Karpas-422 (cell line): ENCODE measurements around the gene FPR1. TPM values are rescaled to one million over a fixed set of nuclear protein-coding genes. Genes with fewer than 3 reads are reported as not detected.
A peak's percentile ranks its signal among the peaks of the same experiment; 100 is the strongest.

Source experiments
- DNase-seq: peaks from one replicate; pipeline ENCODE4 v3.0.0-alpha.2; 2015
- H2AFZ ChIP-seq: fragments of 200-600 bp; sonication (generic); 2 replicates; pipeline ENCODE4 v1.6.1; 2014; ENCODE audit warnings: antibody characterized with exemption, low read length, mixed read lengths
- H3K27ac ChIP-seq: fragments of 200-600 bp; sonication (generic); 2 replicates; pipeline ENCODE4 v1.5.1; 2014; ENCODE audit warnings: mild to moderate bottlenecking, low read length, moderate library complexity
- H3K27me3 ChIP-seq: fragments of 200-600 bp; sonication (generic); 2 replicates; pipeline ENCODE4 v1.6.1; 2014; ENCODE audit warnings: low read length, mixed read lengths
- H3K36me3 ChIP-seq: fragments of 200-600 bp; sonication (generic); 2 replicates; pipeline ENCODE4 v1.6.1; 2014; ENCODE audit warnings: low read length, mixed read lengths; ENCODE audit not compliant: insufficient read depth
- H3K4me1 ChIP-seq: fragments of 200-600 bp; sonication (generic); 2 replicates; pipeline ENCODE4 v1.6.1; 2014; ENCODE audit warnings: mild to moderate bottlenecking, low read length, mixed read lengths
- H3K4me2 ChIP-seq: fragments of 200-600 bp; sonication (generic); 2 replicates; pipeline ENCODE4 v1.6.1; 2014; ENCODE audit warnings: low read length, low read depth, mild to moderate bottlenecking; ENCODE audit not compliant: poor library complexity, severe bottlenecking
- H3K4me3 ChIP-seq: fragments of 200-600 bp; sonication (generic); 2 replicates; pipeline ENCODE4 v1.5.1; 2014; ENCODE audit warnings: mild to moderate bottlenecking, antibody characterized with exemption, low read length, mixed read lengths
- H3K79me2 ChIP-seq: fragments of 200-600 bp; sonication (generic); 2 replicates; pipeline ENCODE4 v1.6.1; 2014; ENCODE audit warnings: mild to moderate bottlenecking, low read length, mixed read lengths
- H3K9ac ChIP-seq: fragments of 200-600 bp; sonication (generic); 2 replicates; pipeline ENCODE4 v1.6.0; 2014; ENCODE audit warnings: low read length
- H3K9me2 ChIP-seq: fragments of 200-600 bp; sonication (generic), shearing (Covaris generic); replicated peaks from 2 replicates; pipeline ENCODE4 v1.6.0; 2014; ENCODE audit warnings: mild to moderate bottlenecking, low read length, moderate library complexity; ENCODE audit not compliant: insufficient read depth
- H3K9me3 ChIP-seq: fragments of 300-700, 200-600 bp; sonication (generic); 2 replicates; pipeline ENCODE4 v1.6.1; 2014; ENCODE audit warnings: low read length, mixed read lengths
- H4K20me1 ChIP-seq: fragments of 200-600 bp; sonication (generic); 2 replicates; pipeline ENCODE4 v1.6.1; 2014; ENCODE audit warnings: mild to moderate bottlenecking, antibody characterized with exemption, low read length, low read depth; ENCODE audit not compliant: insufficient read depth
- total RNA-seq: library from RNA; depleted of rRNA; stranded (reverse); fragments of >200 nt; shearing (Covaris generic); gene quantifications from 2 replicates; pipeline ENCODE4 v1.2.3, GENCODE V29; 2014; ENCODE audit warnings: low replicate concordance

Gene FPR1
- total RNA-seq, 1 experiment from 2014 or later = 14.8 TPM

GRCh38 chr19:51754109-51754508, 2.4 kb upstream of the FPR1 start:
- Histone ChIP-seq H2AFZ (no peak overlapping the region), H3K4me1 (peaks cover 27% of the 10 kb centered on the region), H4K20me1 (no peaks in the 10 kb centered on the region), H3K27ac (no peak overlapping the region), H3K9me2 (no peaks in the 10 kb centered on the region), H3K9ac (no peak overlapping the region), H3K9me3 (no peaks in the 10 kb centered on the region), H3K36me3 (no peaks in the 10 kb centered on the region), H3K27me3 (no peaks in the 10 kb centered on the region), H3K4me3 (no peak overlapping the region), H3K4me2 (no peak overlapping the region), H3K79me2 (no peaks in the 10 kb centered on the region)
- no peak for DNase-seq

DNA sequence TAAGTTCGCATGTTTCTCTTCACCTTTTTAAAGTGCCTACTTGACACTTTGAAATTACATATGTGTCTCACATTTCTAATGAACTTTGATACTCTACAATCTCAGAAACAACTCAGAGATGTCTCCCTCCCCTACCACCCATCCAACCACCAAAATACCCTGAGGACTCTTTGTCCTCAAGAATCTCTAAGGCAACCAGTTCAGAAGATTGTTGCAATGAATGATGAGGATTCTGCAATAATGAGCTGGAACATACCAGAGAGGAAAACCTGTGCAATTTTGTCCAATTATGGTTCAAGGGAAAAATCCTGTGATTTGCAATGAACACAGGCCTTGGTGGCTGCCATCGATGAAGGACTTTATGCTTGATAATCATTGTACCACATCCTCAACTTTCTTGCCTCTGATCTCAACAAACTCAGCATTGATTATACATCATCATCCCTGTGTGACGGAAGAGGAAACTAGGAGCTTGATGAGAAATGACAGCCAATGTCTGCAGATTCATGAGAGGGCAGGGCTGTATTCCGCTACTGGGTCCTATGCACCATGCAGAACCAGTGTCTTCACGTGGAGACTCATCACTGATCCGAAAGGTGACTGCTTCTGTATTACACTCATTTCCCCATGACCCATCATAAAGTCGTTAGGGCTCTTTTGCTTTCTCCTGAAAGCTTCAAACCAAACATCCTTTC, 1.1 kb downstream of the FPR1 start:
- H3K4me3 ChIP-seq = no peak overlapping the region
- H2AFZ ChIP-seq = no peak overlapping the region
- no peaks in the 10 kb centered on the region for H4K20me1 ChIP-seq
- H3K27ac ChIP-seq = peak overlapping the region; percentile 93
- no peak overlapping the region for H3K9ac ChIP-seq
- peak overlapping the region; percentile 74 for H3K4me2 ChIP-seq
- H3K9me2 ChIP-seq = no peaks in the 10 kb centered on the region
- no peak for DNase-seq
- no peaks in the 10 kb centered on the region for H3K9me3 ChIP-seq
- no peaks in the 10 kb centered on the region for H3K79me2 ChIP-seq
- peaks cover 27% of the 10 kb centered on the region for H3K4me1 ChIP-seq
- no peaks in the 10 kb centered on the region for H3K36me3 ChIP-seq
- no peaks in the 10 kb centered on the region for H3K27me3 ChIP-seq

DNA sequence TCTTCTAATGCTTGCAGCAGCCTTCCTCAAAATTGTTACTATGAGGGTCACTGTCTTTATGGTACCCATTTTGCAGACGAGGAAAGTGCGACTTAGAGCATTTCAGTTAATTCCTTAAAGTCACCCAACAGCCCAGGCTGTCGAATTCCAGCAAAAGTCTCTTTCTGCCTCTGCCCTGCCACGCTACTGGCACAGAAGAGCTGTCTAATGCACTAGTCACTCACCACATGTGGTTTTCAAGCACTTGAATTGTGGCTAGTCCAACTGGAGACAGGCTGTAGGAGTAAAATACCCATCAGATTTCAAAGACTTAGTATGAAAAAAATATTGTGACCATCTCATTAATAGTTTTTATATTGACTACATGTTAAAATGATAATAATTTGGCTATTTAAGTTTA, 1.7 kb downstream of the FPR1 start:
- Histone ChIP-seq H3K4me3 (no peak overlapping the region), H2AFZ (no peak overlapping the region), H3K9me3 (no peaks in the 10 kb centered on the region), H3K79me2 (no peaks in the 10 kb centered on the region), H3K4me2 (no peak overlapping the region), H3K9ac (no peak overlapping the region), H3K9me2 (no peaks in the 10 kb centered on the region), H3K36me3 (no peaks in the 10 kb centered on the region), H4K20me1 (no peaks in the 10 kb centered on the region), H3K27me3 (no peaks in the 10 kb centered on the region), H3K27ac (no peak overlapping the region), H3K4me1 (peaks cover 27% of the 10 kb centered on the region)
- no peak for DNase-seq

DNA sequence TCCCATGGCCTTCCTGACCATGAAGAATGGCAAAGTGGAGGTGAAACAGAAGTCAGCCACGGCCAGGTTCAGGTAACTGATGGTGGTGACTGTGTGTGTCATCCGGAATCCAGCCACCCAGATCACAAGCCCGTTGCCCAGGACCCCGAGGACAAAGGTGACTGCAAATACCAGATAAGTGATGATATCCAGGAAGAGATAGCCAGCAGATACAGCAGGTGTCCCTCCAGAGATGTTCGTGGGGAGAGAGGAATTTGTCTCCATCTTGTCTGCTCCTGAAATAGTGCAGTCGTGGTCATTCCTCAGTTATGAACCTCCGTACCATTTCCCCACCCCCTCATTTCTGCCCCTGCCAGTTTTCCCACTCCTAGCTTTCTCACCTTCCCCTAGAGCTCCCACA, 4.9 kb downstream of the FPR1 start:
- no peaks in the 10 kb centered on the region for H4K20me1 ChIP-seq

GRCh38 chr19:51743405-51743804, 8.3 kb downstream of the FPR1 start:
- Histone ChIP-seq H3K9me3 (no peaks in the 10 kb centered on the region), H3K79me2 (no peaks in the 10 kb centered on the region), H3K9me2 (no peaks in the 10 kb centered on the region), H3K27me3 (no peaks in the 10 kb centered on the region), H3K4me3 (no peak overlapping the region), H2AFZ (no peak overlapping the region), H3K9ac (no peak overlapping the region), H3K4me1 (peaks cover 14% of the 10 kb centered on the region), H4K20me1 (no peaks in the 10 kb centered on the region), H3K36me3 (no peaks in the 10 kb centered on the region), H3K27ac (no peak overlapping the region), H3K4me2 (no peak overlapping the region)
- DNase-seq = no peak

More for the DNA sequence above, 4.9 kb downstream of the FPR1 start:
- no peak for DNase-seq
- no peaks in the 10 kb centered on the region for H3K9me3 ChIP-seq
- H3K79me2 ChIP-seq = no peaks in the 10 kb centered on the region
- no peak overlapping the region for H3K27ac ChIP-seq
- peaks cover 14% of the 10 kb centered on the region for H3K4me1 ChIP-seq
- no peak overlapping the region for H3K4me3 ChIP-seq
- H3K4me2 ChIP-seq = no peak overlapping the region
- no peaks in the 10 kb centered on the region for H3K36me3 ChIP-seq
- no peak overlapping the region for H2AFZ ChIP-seq
- no peaks in the 10 kb centered on the region for H3K9me2 ChIP-seq
- H3K27me3 ChIP-seq = no peaks in the 10 kb centered on the region
- no peak overlapping the region for H3K9ac ChIP-seq

DNA sequence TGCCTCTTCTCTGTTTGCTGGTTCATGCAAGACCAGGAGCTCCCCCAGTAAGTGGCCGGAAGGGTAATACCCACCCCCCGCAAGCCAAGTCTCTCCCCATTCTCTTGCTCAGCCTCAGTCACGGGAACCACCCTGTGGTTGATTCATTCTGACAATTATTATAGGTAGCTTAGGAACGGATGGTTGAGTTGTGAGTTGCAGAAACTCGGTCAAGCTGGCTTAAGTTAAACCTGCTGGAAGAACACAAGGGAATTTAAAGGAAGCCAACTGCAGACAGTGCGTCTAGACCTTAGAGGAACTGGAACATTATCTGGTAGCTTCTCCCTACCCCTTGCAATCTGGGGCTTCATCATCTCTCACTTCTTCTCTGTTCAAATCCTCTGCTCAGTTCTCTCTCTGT, 8.9 kb downstream of the FPR1 start:
- no peaks in the 10 kb centered on the region for H3K9me2 ChIP-seq
- H3K36me3 ChIP-seq = no peaks in the 10 kb centered on the region
- no peak overlapping the region for H2AFZ ChIP-seq
- H3K27me3 ChIP-seq = no peaks in the 10 kb centered on the region
- H3K4me1 ChIP-seq = peaks cover 14% of the 10 kb centered on the region
- H3K4me2 ChIP-seq = no peak overlapping the region
- no peak for DNase-seq
- H3K9ac ChIP-seq = no peak overlapping the region
- H3K79me2 ChIP-seq = no peaks in the 10 kb centered on the region
- H3K4me3 ChIP-seq = no peak overlapping the region
- no peak overlapping the region for H3K27ac ChIP-seq
- H4K20me1 ChIP-seq = no peaks in the 10 kb centered on the region
- H3K9me3 ChIP-seq = no peaks in the 10 kb centered on the region

DNA sequence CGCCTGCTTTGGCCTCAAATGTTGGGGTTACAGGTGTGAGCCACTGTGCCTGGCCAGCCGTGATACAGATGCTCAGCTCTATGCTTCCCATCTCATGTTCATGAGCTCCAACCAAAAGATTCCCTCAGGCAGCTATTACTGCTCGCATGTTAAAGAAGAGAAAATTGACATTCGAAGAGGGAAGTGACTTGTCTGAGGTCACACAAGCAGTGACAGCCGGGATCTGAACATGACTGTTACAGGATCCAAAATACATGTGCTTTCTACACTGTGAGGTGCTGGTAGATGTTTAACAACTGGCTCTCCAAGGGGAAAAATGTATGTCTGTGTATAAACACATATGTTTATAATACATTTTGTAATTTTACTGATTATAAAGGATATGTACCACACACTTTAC, 11.3 kb downstream of the FPR1 start:
- H3K36me3 ChIP-seq = no peaks in the 10 kb centered on the region
- no peaks in the 10 kb centered on the region for H4K20me1 ChIP-seq
- no peaks in the 10 kb centered on the region for H3K79me2 ChIP-seq
- no peaks in the 10 kb centered on the region for H3K9me2 ChIP-seq
- H3K9me3 ChIP-seq = no peaks in the 10 kb centered on the region
- DNase-seq = no peak
- H3K4me2 ChIP-seq = no peak overlapping the region
- H3K4me1 ChIP-seq = peaks cover 25% of the 10 kb centered on the region
- H3K9ac ChIP-seq = no peak overlapping the region
- no peaks in the 10 kb centered on the region for H3K27me3 ChIP-seq
- H3K27ac ChIP-seq = no peak overlapping the region
- H2AFZ ChIP-seq = no peak overlapping the region
- H3K4me3 ChIP-seq = no peak overlapping the region

DNA sequence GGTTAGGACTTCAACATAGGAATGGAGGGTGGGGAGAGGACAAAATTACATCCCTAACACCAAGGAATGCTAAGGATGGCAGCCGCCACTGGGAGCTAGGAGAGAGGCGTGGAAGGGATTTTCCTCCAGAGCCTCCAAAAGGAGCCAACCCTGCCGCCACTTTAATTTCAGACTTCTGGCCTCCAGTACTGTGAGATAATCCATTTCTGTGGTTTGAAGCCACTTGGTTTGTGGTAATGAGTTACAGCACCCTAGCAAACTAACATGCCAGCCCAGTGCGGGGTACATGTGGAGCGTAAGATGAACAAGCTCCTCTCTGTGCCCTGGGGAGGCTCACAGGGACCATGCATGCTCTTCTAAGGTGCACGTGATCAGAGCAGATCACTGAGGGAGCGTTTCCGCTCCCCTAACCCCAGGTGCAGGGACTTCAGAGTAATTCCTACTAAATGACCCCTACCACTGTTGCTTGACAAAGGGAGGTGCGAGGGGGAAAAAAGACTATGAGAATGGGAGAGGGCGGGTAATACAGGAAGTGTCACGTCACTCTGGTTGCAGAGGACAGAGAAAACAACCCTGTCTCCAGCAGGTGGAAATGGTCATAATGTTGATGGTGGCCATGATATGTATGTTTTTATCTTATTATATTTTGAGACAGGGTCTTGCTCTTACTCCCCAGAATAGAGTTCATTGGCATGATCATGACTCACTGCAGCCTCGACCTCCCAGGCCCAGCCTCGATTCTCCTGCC, 12.0 kb downstream of the FPR1 start:
- Histone ChIP-seq H3K4me3 (no peak overlapping the region), H3K36me3 (no peaks in the 10 kb centered on the region), H3K4me2 (peak overlapping the region; percentile 14), H3K79me2 (no peaks in the 10 kb centered on the region), H3K9me3 (no peaks in the 10 kb centered on the region), H3K4me1 (peaks cover 25% of the 10 kb centered on the region), H2AFZ (peak overlapping the region; percentile 62; the same call in 1 of the 2 replicates), H3K9me2 (no peaks in the 10 kb centered on the region), H3K27ac (no peak overlapping the region), H3K9ac (no peak overlapping the region), H4K20me1 (no peaks in the 10 kb centered on the region), H3K27me3 (no peaks in the 10 kb centered on the region)
- DNase-seq = peak; percentile 52
